HG02852 (cell line): ENCODE data around the gene CDKL2.
"Not testable (repeated sequence)": the region's sequence is repeated elsewhere in the genome, so short reads cannot be mapped to it uniquely, and the experiment has no call there.

ENCODE experiments used
- ATAC-seq: cut with Tn5 transposase; IDR thresholded peaks from one replicate; pipeline ENCODE4 v1.9.1; 2021; ENCODE audit warnings: mild to moderate bottlenecking, moderate library complexity; ENCODE audit not compliant: unreplicated experiment

Gene CDKL2

GRCh38 chr4:75555294-75556164 is 74.8 kb downstream of the CDKL2 start, which contains the start of gene ODAPH:
Gene ODAPH, plus strand, starts transcription at chr4:75556066. Its CDS starts 17 bp downstream, at chr4:75556083.
- peak; percentile 97 for ATAC-seq

GRCh38 chr4:75552452-75552851 is 77.9 kb downstream of the CDKL2 start:
- no peak for ATAC-seq

- ATAC-seq, result no peak
These were observed 81.3 kb downstream of the CDKL2 start for GRCh38 chr4:75549019-75549418.

- ATAC-seq, result no peak
These were observed 82.5 kb downstream of the CDKL2 start for GRCh38 chr4:75547647-75548387.

DNA sequence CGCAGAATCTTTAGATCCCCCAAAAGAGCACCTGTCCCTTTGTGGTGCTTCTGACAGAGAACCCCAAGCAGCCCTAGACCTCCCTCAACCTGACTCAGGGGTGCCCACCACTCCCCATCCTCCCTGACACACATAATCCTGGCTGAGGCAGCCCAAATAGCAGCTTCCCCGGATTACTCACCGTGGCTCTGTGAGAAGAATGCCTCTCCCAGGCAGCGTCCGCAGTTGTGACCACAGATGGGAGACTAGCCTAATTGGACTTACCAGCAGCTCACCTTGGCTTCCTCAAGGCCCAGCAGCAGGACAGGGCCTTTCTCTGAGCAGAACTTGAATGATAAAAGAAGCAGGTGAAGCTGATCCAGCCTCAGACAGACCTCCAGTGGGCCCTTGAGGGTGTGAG is 84.8 kb downstream of the CDKL2 start:
- no peak for ATAC-seq

DNA sequence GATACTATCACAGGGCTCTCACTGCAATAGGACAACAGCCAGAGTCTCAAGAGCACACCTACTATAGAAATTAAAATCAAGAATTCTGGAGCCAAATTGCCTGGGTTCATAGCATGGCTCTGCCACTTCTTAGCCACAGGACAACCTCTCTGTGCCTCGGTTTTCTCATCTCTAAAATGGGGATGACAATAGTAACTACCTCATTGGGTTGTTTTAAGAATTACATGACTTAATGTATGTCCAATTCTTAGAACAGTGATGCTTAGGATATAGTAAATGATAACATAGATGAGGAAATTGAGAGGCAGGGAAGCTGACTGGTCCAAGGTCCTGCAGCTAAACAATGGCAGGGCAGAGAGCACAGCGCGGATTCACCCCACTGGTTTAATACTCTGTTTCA is 85.5 kb downstream of the CDKL2 start:
- ATAC-seq, result no peak

GRCh38 chr4:75544220-75544619 is 86.1 kb downstream of the CDKL2 start:
- ATAC-seq, result not testable (repeated sequence)

DNA sequence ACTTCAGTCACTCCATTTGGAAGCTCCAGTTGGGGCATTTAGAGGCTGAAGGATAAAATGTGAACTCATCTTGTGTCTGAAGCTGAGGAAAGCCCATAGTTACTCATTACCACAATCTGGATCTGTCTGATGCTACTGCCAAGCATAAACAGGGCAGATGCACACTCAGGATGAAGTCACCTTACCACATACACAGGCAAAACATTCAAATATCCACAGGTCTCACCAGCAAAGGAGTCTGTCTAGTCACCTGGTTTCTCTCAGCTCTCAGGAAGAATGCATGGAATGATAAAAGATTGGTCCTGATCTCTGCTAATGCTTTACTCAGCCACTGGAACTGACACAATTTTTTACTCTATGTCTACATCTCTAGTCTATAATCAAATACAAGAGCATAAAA is 87.5 kb downstream of the CDKL2 start:
- ATAC-seq, result no peak

GRCh38 chr4:75537308-75537707 is 93.0 kb downstream of the CDKL2 start:
- ATAC-seq, result not testable (repeated sequence)

DNA sequence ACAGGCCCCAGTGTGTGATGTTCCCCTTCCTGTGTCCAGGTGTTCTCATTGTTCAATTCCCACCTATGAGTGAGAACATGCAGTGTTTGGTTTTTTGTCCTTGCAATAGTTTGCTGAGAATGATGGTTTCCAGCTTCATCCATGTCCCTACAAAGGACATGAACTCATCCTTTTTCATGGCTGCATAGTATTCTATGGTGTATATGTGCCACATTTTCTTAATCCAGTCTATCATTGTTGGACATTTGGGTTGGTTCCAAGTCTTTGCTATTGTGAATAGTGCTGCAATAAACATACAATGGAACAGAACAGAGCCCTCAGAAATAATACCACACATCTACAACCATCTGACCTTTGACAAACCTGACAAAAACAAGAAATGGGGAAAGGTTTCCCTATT is 96.4 kb downstream of the CDKL2 start:
- ATAC-seq, result not testable (repeated sequence)

DNA sequence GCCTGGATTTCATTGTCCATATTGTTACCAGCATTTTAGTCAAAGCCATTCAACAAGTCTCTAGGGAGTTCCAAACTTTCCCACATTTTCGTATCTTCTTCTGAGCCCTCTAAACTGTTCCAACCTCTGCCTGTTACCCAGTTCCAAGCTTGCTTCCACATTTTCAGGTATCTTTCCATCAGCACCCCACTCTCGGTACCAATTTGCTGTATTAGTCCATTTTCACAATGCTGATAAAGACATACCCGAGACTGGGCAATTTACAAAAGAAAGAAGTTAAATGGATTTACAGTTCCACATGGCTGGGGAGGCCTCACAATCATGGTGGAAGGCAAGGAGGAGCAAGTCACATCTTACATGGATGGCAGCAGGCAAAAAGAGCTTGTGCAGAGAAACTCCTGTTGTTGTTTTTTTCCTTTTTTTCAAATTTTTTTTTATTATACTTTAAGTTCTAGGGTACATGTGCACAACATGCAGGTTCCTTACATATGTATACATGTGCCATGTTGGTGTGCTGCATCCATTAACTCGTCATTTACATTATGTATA is 96.9 kb downstream of the CDKL2 start:
- ATAC-seq, result not testable (repeated sequence)

- ATAC-seq, result not testable (repeated sequence)
These were observed 98.7 kb downstream of the CDKL2 start for GRCh38 chr4:75531536-75532143.

- ATAC-seq, result no peak
These were observed 99.6 kb downstream of the CDKL2 start for GRCh38 chr4:75530556-75531322.
